H1 (cell line): Measurements from ENCODE around the gene MEI1. TPM values are rescaled to one million over a fixed set of nuclear protein-coding genes. Genes with fewer than 3 reads are reported as not detected.

ENCODE experiments used
- ASH2L ChIP-seq: fragments of 200-600, 300-600 bp; sonication (generic); IDR thresholded peaks from one replicate; pipeline ENCODE4 v1.7.1; 2017; ENCODE audit warnings: low read length
- ATF2 ChIP-seq: IDR thresholded peaks from 2 replicates; pipeline ENCODE4 v1.6.1; 2012; ENCODE audit warnings: low read length, inconsistent platforms
- ATF3 ChIP-seq: IDR thresholded peaks from 2 replicates; pipeline ENCODE4 v1.6.1; 2011; ENCODE audit warnings: low read depth, mild to moderate bottlenecking, low read length; ENCODE audit not compliant: insufficient read depth
- BCL11A ChIP-seq, 2 experiments: IDR thresholded peaks; one replicate each; pipeline ENCODE4 v1.6.1; 2011; ENCODE audit warnings: low read depth in 2 of 2, low read length in 2 of 2, mild to moderate bottlenecking in 2 of 2
- BRCA1 ChIP-seq: IDR thresholded peaks from 2 replicates; pipeline ENCODE4 v1.6.1; 2012; ENCODE audit warnings: low read depth, low read length, improper control_type of control experiment
- CBX8 ChIP-seq: fragments of 300-800, 300-1000 bp; sonication (generic); IDR thresholded peaks from 2 replicates; pipeline ENCODE4 v1.7.1; 2016; ENCODE audit warnings: low read depth, low read length, borderline replicate concordance
- EGR1 ChIP-seq: IDR thresholded peaks from 2 replicates; pipeline ENCODE4 v1.6.1; 2011; ENCODE audit warnings: low read depth, low read length, borderline replicate concordance
- EZH2 ChIP-seq: fragments of 200-600 bp; sonication (generic); IDR thresholded peaks from 2 replicates; pipeline ENCODE4 v1.7.1; 2012; ENCODE audit warnings: low read depth, mild to moderate bottlenecking, moderate library complexity, low read length, inconsistent platforms; ENCODE audit not compliant: severe bottlenecking
- JUND ChIP-seq: IDR thresholded peaks from 2 replicates; pipeline ENCODE4 v1.6.1; 2011; ENCODE audit warnings: mild to moderate bottlenecking, improper control_type of control experiment, low read length
- KDM4A ChIP-seq: IDR thresholded peaks from one replicate; pipeline ENCODE4 v1.7.1; 2012; ENCODE audit warnings: low read depth, mild to moderate bottlenecking, moderate library complexity, low read length, inconsistent platforms; ENCODE audit not compliant: severe bottlenecking
- KDM5A ChIP-seq: fragments of 200-600 bp; IDR thresholded peaks from 2 replicates; pipeline ENCODE4 v1.7.1; 2012; ENCODE audit warnings: mild to moderate bottlenecking, low read length, inconsistent platforms, mixed read lengths
- POLR2A ChIP-seq, 2 experiments: IDR thresholded peaks; 1 replicate in 1 of 2; 2 replicates in 1 of 2; pipeline ENCODE4 v1.6.1; 2011; ENCODE audit warnings: low read depth in 2 of 2, low read length in 2 of 2, mild to moderate bottlenecking in 2 of 2; ENCODE audit errors: control extremely low read depth in 1 of 2
- POU5F1 ChIP-seq: IDR thresholded peaks from 2 replicates; pipeline ENCODE4 v1.6.1; 2011; ENCODE audit warnings: low read depth, mild to moderate bottlenecking, low read length, moderate library complexity
- RBBP5 ChIP-seq: IDR thresholded peaks from 2 replicates; pipeline ENCODE4 v1.7.1; 2012; ENCODE audit warnings: low read depth, mild to moderate bottlenecking, inconsistent platforms, low read length, moderate library complexity, borderline replicate concordance
- RFX5 ChIP-seq: IDR thresholded peaks from 2 replicates; pipeline ENCODE4 v1.6.1; 2011; ENCODE audit warnings: low read depth, low read length, improper control_type of control experiment, borderline replicate concordance
- SAP30 ChIP-seq: fragments of 300-600 bp; sonication (generic); IDR thresholded peaks from 2 replicates; pipeline ENCODE4 v1.7.1; 2012; ENCODE audit warnings: low read length, moderate library complexity, mild to moderate bottlenecking, inconsistent platforms; ENCODE audit not compliant: insufficient read depth, insufficient replicate concordance
- SIN3A ChIP-seq, 2 experiments: IDR thresholded peaks in 1 of 2; conservative IDR thresholded peaks in 1 of 2; 2 replicates each; pipeline ENCODE4 v1.6.1; 2011 to 2012; ENCODE audit warnings: low read length in 2 of 2, improper control_type of control experiment in 1 of 2, low read depth in 1 of 2, mild to moderate bottlenecking in 1 of 2
- TAF1 ChIP-seq: IDR thresholded peaks from 2 replicates; pipeline ENCODE4 v1.6.1; 2011; ENCODE audit warnings: mild to moderate bottlenecking, low read depth, low read length
- TEAD4 ChIP-seq: IDR thresholded peaks from 2 replicates; pipeline ENCODE4 v1.6.1; 2012; ENCODE audit warnings: low read depth, low read length, inconsistent platforms, mixed read lengths
- ZNF274 ChIP-seq: IDR thresholded peaks from 2 replicates; pipeline ENCODE4 v1.7.0; 2012; ENCODE audit warnings: low read length, borderline replicate concordance; ENCODE audit errors: extremely low read depth
- polyA plus RNA-seq, 7 experiments: library from polyadenylated mRNA; depleted of rRNA in 3 of 7; stranded (reverse) in 5 of 7; unstranded in 2 of 7; fragments of >200 nt in 5 of 7; fragments of 200-250 nt in 2 of 7; gene quantifications; 1 replicate in 5 of 7; 2 replicates in 1 of 7; 4 replicates in 1 of 7; pipeline versions ENCODE4 v1.2.1 to v1.2.3, GENCODE V29; 2011 to 2013; ENCODE audit warnings: missing spikeins in 2 of 7, mixed read lengths in 2 of 7
- total RNA-seq: library from RNA; stranded (reverse); fragmentation: NEBNext Ultra II Directional; extraction: Animal tissue kit (Norgen Biotek cat#: 25700); gene quantifications from 2 replicates; pipeline ENCODE4 v1.2.1, GENCODE V29; 2021
- TF ChIP-seq, protein P1 (sequence below): IDR thresholded peaks from 2 replicates; pipeline ENCODE4 v1.6.1; 2012; ENCODE audit warnings: inconsistent platforms

MEI1 gene
- total and polyA plus RNA-seq, 2 of the 8 experiments (the other 6 are each of a cell fraction or from before 2014, with no cell fraction given): 0.27 to 0.54 TPM

DNA sequence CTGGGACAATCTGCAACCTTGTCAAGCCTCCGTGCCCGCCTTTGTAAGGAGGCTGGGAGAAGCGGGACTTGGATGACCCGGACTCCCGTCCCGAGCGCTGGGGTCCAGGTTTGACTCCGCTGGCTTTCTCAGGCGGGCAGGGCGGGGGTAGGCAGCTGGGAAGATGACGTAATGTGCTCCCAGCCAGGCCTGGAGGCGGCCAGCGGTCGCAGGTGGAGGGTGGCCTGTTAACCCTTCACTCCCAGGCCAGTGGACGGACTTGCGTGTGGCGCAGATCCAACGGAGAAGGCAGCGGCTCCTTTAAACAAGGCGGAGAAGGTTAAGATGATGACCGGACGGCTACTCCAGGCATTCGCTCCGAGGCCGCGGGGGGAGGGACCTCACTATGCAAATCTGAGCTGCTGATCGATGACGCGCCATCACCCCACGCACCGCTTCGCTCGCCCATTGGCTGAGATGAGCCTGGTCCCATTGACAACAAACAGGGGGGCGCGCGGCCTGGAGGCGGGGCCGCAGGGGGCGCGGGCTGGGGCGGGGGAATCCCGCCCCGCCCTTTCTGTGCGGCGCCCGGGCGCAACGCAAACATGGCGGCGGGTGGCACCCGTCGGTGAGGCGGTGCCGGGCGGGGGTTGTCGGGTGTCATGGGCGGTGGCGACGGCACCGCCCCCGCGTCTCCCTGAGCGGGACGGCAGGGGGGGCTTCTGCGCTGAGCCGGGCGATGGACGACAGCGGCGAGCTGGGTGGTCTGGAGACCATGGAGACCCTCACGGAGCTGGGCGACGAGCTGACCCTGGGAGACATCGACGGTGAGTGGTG, 133.5 kb downstream of the MEI1 start, which contains the start of gene SREBF2 (continued):
- TF ChIP-seq EGR1 (peak; percentile 81; the same call in 1 of the 2 replicates), KDM4A (peak; percentile 23), RFX5 (no peak), ATF3 (no peak), POLR2A (IDR thresholded peaks at IDR 0.05; ENCODE audit: control extremely low read depth in 1 of 2, low read depth in 2 of 2, low read length in 2 of 2) (peak; percentile 78 to 85), BCL11A (IDR thresholded peaks at IDR 0.05; ENCODE audit: low read depth in 2 of 2, low read length in 2 of 2) (no peak), CBX8 (no peak), KDM5A (peak; percentile 59; the same call in 1 of the 2 replicates), SIN3A (conservative IDR thresholded peaks at IDR 0.05 in 1 of 2, IDR thresholded peaks at IDR 0.05 in 1 of 2; ENCODE audit: low read depth in 1 of 2, low read length in 2 of 2) (no peak; a peak in 1 of 4 replicates), ATF2 (peak; percentile 100), TEAD4 (no peak), RBBP5 (no peak; the same call in 1 of the 2 replicates), POU5F1 (no peak), EZH2 (no peak), JUND (peak; percentile 96), ASH2L (no peak), TAF1 (peak; percentile 80), SAP30 (no peak), BRCA1 (no peak), ZNF274 (no peak)
- TF ChIP-seq, protein P1, sequence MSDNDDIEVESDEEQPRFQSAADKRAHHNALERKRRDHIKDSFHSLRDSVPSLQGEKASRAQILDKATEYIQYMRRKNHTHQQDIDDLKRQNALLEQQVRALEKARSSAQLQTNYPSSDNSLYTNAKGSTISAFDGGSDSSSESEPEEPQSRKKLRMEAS: peak; percentile 69
